Smooth muscle cell (in vitro differentiated cells): Measurements from ENCODE around the gene KCNA1. TPM values are rescaled to one million over a fixed set of nuclear protein-coding genes. Genes with fewer than 3 reads are reported as not detected.

Experiments
- DNase-seq: peaks from one replicate; lab custom pipeline; 2025; ENCODE audit not compliant: unreplicated experiment; lab: John Stamatoyannopoulos, UW
- H2AFZ ChIP-seq: fragments of 200-600 bp; sonication (generic); 2 replicates; pipeline ENCODE4 v1.6.0; 2016; ENCODE audit warnings: antibody characterized with exemption, low read depth, mild to moderate bottlenecking
- H3F3A ChIP-seq: fragments of 200-600 bp; sonication (generic); 2 replicates; pipeline ENCODE4 v1.6.0; 2017; ENCODE audit warnings: antibody characterized with exemption, low read depth
- H3K27ac ChIP-seq: fragments of 200-600 bp; sonication (generic); 2 replicates; pipeline ENCODE4 v1.5.1; 2016; ENCODE audit warnings: low read depth, mild to moderate bottlenecking
- H3K27me3 ChIP-seq: fragments of 200-600 bp; sonication (generic); 2 replicates; pipeline ENCODE4 v1.6.1; 2016; ENCODE audit warnings: low read depth, mild to moderate bottlenecking
- H3K36me3 ChIP-seq: fragments of 200-600 bp; sonication (generic); 2 replicates; pipeline ENCODE4 v1.5.1; 2016; ENCODE audit warnings: low read depth
- H3K4me1 ChIP-seq: fragments of 200-600 bp; sonication (generic); 2 replicates; pipeline ENCODE4 v1.5.1; 2016; ENCODE audit warnings: low read depth
- H3K4me2 ChIP-seq: fragments of 200-600 bp; sonication (generic); 2 replicates; pipeline ENCODE4 v1.6.0; 2016; ENCODE audit warnings: mild to moderate bottlenecking
- H3K4me3 ChIP-seq: fragments of 200-600 bp; sonication (generic); 2 replicates; pipeline ENCODE4 v1.5.1; 2016; ENCODE audit warnings: mild to moderate bottlenecking
- H3K79me2 ChIP-seq: fragments of 200-600 bp; sonication (generic); 2 replicates; pipeline ENCODE4 v1.6.0; 2016; ENCODE audit warnings: low read depth, mild to moderate bottlenecking
- H3K9ac ChIP-seq: fragments of 200-600 bp; sonication (generic); 2 replicates; pipeline ENCODE4 v1.6.0; 2016; ENCODE audit warnings: low read depth
- H3K9me3 ChIP-seq: fragments of 200-600 bp; sonication (generic); replicated peaks from 2 replicates; pipeline ENCODE4 v1.5.1; 2016; ENCODE audit warnings: low read depth
- H4K20me1 ChIP-seq: fragments of 200-600 bp; sonication (generic); 2 replicates; pipeline ENCODE4 v1.6.0; 2016; ENCODE audit warnings: low read depth
- CTCF ChIP-seq: fragments of 200-600 bp; sonication (generic); IDR thresholded peaks from 2 replicates; pipeline ENCODE4 v1.5.1; 2017; ENCODE audit warnings: borderline replicate concordance, mild to moderate bottlenecking, antibody characterized with exemption; ENCODE audit not compliant: insufficient read depth, poor library complexity, severe bottlenecking
- WGBS: methylation state at CpG from one replicate; pipeline ENCODE4 v1.1.7; 2016; ENCODE audit warnings: low lambda C conversion rate; 5-methylcytosine and 5-hydroxymethylcytosine counted together
- polyA plus RNA-seq: library from polyadenylated mRNA; unstranded; fragments of >200 nt; fragmentation: Nextera tagmentation; extraction: Ambion mirVana; gene quantifications from 2 replicates; pipeline ENCODE4 v1.2.1, GENCODE V29; 2016
- total RNA-seq: library from RNA; depleted of rRNA; stranded (reverse); fragments of >200 nt; gene quantifications from 2 replicates; pipeline ENCODE4 v1.2.3, GENCODE V29; 2014

KCNA1 gene
- total and polyA plus RNA-seq, 2 experiments from 2014 or later = not detected

GRCh38 chr12:4943067-4943937 lies 33.6 kb downstream of the KCNA1 start:
- Histone ChIP-seq H3F3A (no peaks in the 10 kb centered on the region), H3K4me3 (no peak overlapping the region), H4K20me1 (no peaks in the 10 kb centered on the region), H3K9ac (no peak overlapping the region), H3K27me3 (peaks cover 41% of the 10 kb centered on the region), H3K79me2 (no peaks in the 10 kb centered on the region), H3K9me3 (no peaks in the 10 kb centered on the region), H3K36me3 (no peaks in the 10 kb centered on the region), H3K4me1 (peaks cover 5% of the 10 kb centered on the region), H2AFZ (no peak overlapping the region), H3K27ac (no peak overlapping the region), H3K4me2 (no peak overlapping the region)
- DNase-seq = no peak
- no peak for TF ChIP-seq CTCF
- WGBS = 85% methylated on average over 10 of the region's 10 CpGs

GRCh38 chr12:4943938-4944284 lies 34.2 kb downstream of the KCNA1 start:
- 86% methylated on average over 4 of the region's 4 CpGs for WGBS
- H3K27me3 ChIP-seq = peaks cover 41% of the 10 kb centered on the region
- no peaks in the 10 kb centered on the region for H3K79me2 ChIP-seq
- H3F3A ChIP-seq = no peaks in the 10 kb centered on the region
- H3K36me3 ChIP-seq = no peaks in the 10 kb centered on the region
- H4K20me1 ChIP-seq = no peaks in the 10 kb centered on the region
- H3K4me2 ChIP-seq = no peak overlapping the region
- no peak overlapping the region for H2AFZ ChIP-seq
- TF ChIP-seq CTCF = no peak
- no peak overlapping the region for H3K4me3 ChIP-seq
- DNase-seq = no peak
- peaks cover 5% of the 10 kb centered on the region for H3K4me1 ChIP-seq
- no peak overlapping the region for H3K27ac ChIP-seq
- H3K9ac ChIP-seq = no peak overlapping the region
- H3K9me3 ChIP-seq = no peaks in the 10 kb centered on the region

DNA sequence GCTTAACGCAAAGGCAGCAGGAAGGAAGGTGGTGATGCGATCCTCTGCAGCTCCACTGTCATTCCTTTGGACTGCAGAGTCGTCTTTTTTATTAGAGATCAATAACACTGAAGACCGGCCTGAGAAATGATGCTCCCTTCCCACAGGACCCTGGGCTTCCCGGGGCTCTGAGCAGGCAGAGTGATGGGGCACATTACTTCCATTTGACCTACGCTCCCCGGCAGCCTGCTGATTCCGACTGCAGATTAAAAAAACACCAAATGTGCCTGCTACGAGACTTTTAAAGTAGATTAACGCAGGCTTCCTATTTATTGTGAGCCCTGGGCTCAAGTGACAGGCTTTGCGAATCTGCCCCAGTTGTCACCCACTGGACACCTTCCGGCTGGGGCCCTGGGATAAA lies 37.5 kb downstream of the KCNA1 start:
- no peak for DNase-seq
- WGBS = 80% methylated on average over 12 of the region's 12 CpGs
- no peak for TF ChIP-seq CTCF

GRCh38 chr12:4951083-4951482 lies 41.4 kb downstream of the KCNA1 start:
- Histone ChIP-seq H3K79me2 (no peaks in the 10 kb centered on the region), H3K4me3 (no peak overlapping the region), H4K20me1 (no peaks in the 10 kb centered on the region), H3K9ac (no peak overlapping the region), H3K27me3 (peaks cover 47% of the 10 kb centered on the region), H3K36me3 (no peaks in the 10 kb centered on the region), H2AFZ (no peak overlapping the region), H3K9me3 (no peaks in the 10 kb centered on the region), H3K4me2 (no peak overlapping the region), H3K4me1 (peaks cover 5% of the 10 kb centered on the region), H3K27ac (no peak overlapping the region), H3F3A (no peaks in the 10 kb centered on the region)
- no peak for TF ChIP-seq CTCF
- 89% methylated on average over 7 of the region's 7 CpGs for WGBS
- DNase-seq = no peak

More for the DNA sequence above, 37.5 kb downstream of the KCNA1 start:
- Histone ChIP-seq H2AFZ (no peak overlapping the region), H3K4me2 (no peak overlapping the region), H3K9ac (no peak overlapping the region), H3K79me2 (no peaks in the 10 kb centered on the region), H3K27me3 (peaks cover 32% of the 10 kb centered on the region), H3K36me3 (no peaks in the 10 kb centered on the region), H3K4me3 (no peak overlapping the region), H3K27ac (no peak overlapping the region), H3K4me1 (peaks cover 5% of the 10 kb centered on the region), H3K9me3 (no peaks in the 10 kb centered on the region), H4K20me1 (no peaks in the 10 kb centered on the region), H3F3A (no peaks in the 10 kb centered on the region)
